Measurements from ENCODE around the gene SLC22A23. TPM values are rescaled to one million over a fixed set of nuclear protein-coding genes. Genes with fewer than 3 reads are reported as not detected.

SLC22A23 gene
- total and polyA plus RNA-seq, 5 donors, result 2.3 to 6.4 (median 3.2) TPM

- WGBS, result 81% methylated on average over 3 of the region's 3 CpGs
- no peak overlapping the region for H3K4me3 ChIP-seq (ENCODE audit: low read length)
- no peak for DNase-seq
- no peaks in the 10 kb centered on the region for H3K9me3 ChIP-seq (ENCODE audit: control insufficient read depth, low read length)
- H3K4me1 ChIP-seq (ENCODE audit: control insufficient read depth, insufficient read depth, low read length), result no peaks in the 10 kb centered on the region
- no peaks in the 10 kb centered on the region for H3K27me3 ChIP-seq (ENCODE audit: control insufficient read depth, insufficient read depth)
- intact Hi-C loops (cut with DNase I), result no loop called here
- H3K27ac ChIP-seq (ENCODE audit: low read length), result no peak overlapping the region
- no peak for ATAC-seq
Measured at GRCh38 chr6:3264356-3264755, 192.5 kb downstream of the SLC22A23 start.

- Histone ChIP-seq H3K4me1 (ENCODE audit: control insufficient read depth, insufficient read depth, low read length) (no peaks in the 10 kb centered on the region), H3K27ac (ENCODE audit: low read length) (no peak overlapping the region), H3K9me3 (ENCODE audit: control insufficient read depth, low read length) (no peaks in the 10 kb centered on the region), H3K4me3 (ENCODE audit: low read length) (no peak overlapping the region), H3K27me3 (ENCODE audit: control insufficient read depth, insufficient read depth) (no peaks in the 10 kb centered on the region)
- WGBS, result 86% methylated on average over 6 of the region's 6 CpGs
- ATAC-seq, result no peak
- no peak for DNase-seq
- intact Hi-C loops (cut with DNase I), result no loop called here
Measured at GRCh38 chr6:3263096-3263495, 193.8 kb downstream of the SLC22A23 start.

- no peaks in the 10 kb centered on the region for H3K27me3 ChIP-seq (ENCODE audit: control insufficient read depth, insufficient read depth)
- DNase-seq (no peak), ATAC-seq (no peak)
- WGBS, result 58% methylated on average over 8 of the region's 8 CpGs
- intact Hi-C loops (cut with DNase I), result no loop called here
- H3K27ac ChIP-seq (ENCODE audit: low read length), result no peak overlapping the region
- H3K4me3 ChIP-seq (ENCODE audit: low read length), result no peak overlapping the region
- no peaks in the 10 kb centered on the region for H3K9me3 ChIP-seq (ENCODE audit: control insufficient read depth, low read length)
- H3K4me1 ChIP-seq (ENCODE audit: control insufficient read depth, insufficient read depth, low read length), result no peaks in the 10 kb centered on the region
Measured at GRCh38 chr6:3261921-3262320, 194.9 kb downstream of the SLC22A23 start.

GRCh38 chr6:3261518-3261820, 195.4 kb downstream of the SLC22A23 start:
- 66% methylated on average over 6 of the region's 6 CpGs for WGBS
- intact Hi-C loops (cut with DNase I), result no loop called here
- Histone ChIP-seq H3K27me3 (ENCODE audit: control insufficient read depth, insufficient read depth) (no peaks in the 10 kb centered on the region), H3K4me3 (ENCODE audit: low read length) (no peak overlapping the region), H3K9me3 (ENCODE audit: control insufficient read depth, low read length) (no peaks in the 10 kb centered on the region), H3K4me1 (ENCODE audit: control insufficient read depth, insufficient read depth, low read length) (no peaks in the 10 kb centered on the region), H3K27ac (ENCODE audit: low read length) (no peak overlapping the region)
- ATAC-seq (no peak), DNase-seq (no peak)

- WGBS, result 77% methylated on average over 17 of the region's 17 CpGs
- H3K4me3 ChIP-seq (ENCODE audit: low read length), result no peak overlapping the region
- no peaks in the 10 kb centered on the region for H3K9me3 ChIP-seq (ENCODE audit: control insufficient read depth, low read length)
- intact Hi-C loops (cut with DNase I), result no loop called here
- no peak for ATAC-seq
- H3K4me1 ChIP-seq (ENCODE audit: control insufficient read depth, insufficient read depth, low read length), result no peaks in the 10 kb centered on the region
- no peaks in the 10 kb centered on the region for H3K27me3 ChIP-seq (ENCODE audit: control insufficient read depth, insufficient read depth)
- H3K27ac ChIP-seq (ENCODE audit: low read length), result no peak overlapping the region
- DNase-seq, result no peak
Measured at GRCh38 chr6:3260772-3261517, 195.9 kb downstream of the SLC22A23 start.

- Histone ChIP-seq H3K4me3 (ENCODE audit: low read length) (no peak overlapping the region), H3K9me3 (ENCODE audit: control insufficient read depth, low read length) (no peaks in the 10 kb centered on the region), H3K27me3 (ENCODE audit: control insufficient read depth, insufficient read depth) (no peaks in the 10 kb centered on the region), H3K27ac (ENCODE audit: low read length) (no peak overlapping the region), H3K4me1 (ENCODE audit: control insufficient read depth, insufficient read depth, low read length) (no peaks in the 10 kb centered on the region)
- no peak for DNase-seq
- 85% methylated on average over 14 of the region's 14 CpGs for WGBS
- intact Hi-C loops (cut with DNase I), result no loop called here
- no peak for ATAC-seq
Measured at GRCh38 chr6:3260296-3260695, 196.6 kb downstream of the SLC22A23 start.

- no peaks in the 10 kb centered on the region for H3K4me1 ChIP-seq (ENCODE audit: control insufficient read depth, insufficient read depth, low read length)
- H3K27me3 ChIP-seq (ENCODE audit: control insufficient read depth, insufficient read depth), result no peaks in the 10 kb centered on the region
- H3K27ac ChIP-seq (ENCODE audit: low read length), result peak overlapping the region; percentile 6
- H3K9me3 ChIP-seq (ENCODE audit: control insufficient read depth, low read length), result no peaks in the 10 kb centered on the region
- under 1% methylated on average over 21 of the region's 21 CpGs for WGBS
- H3K4me3 ChIP-seq (ENCODE audit: low read length), result peak overlapping the region; percentile 90
- ATAC-seq, result peak; percentile 2 to 37
- intact Hi-C loops (cut with DNase I), result loop anchor here in 1 of 4 donors (10.0 kb wide), 1 partner anchor 135 kb away; no protein-coding TSS in a partner anchor
- DNase-seq, result peak; percentile 49 to 71 (median 69)
Measured at GRCh38 chr6:3259491-3259958, 197.3 kb downstream of the SLC22A23 start.

- H3K27me3 ChIP-seq (ENCODE audit: control insufficient read depth, insufficient read depth), result no peaks in the 10 kb centered on the region
- no peaks in the 10 kb centered on the region for H3K4me1 ChIP-seq (ENCODE audit: control insufficient read depth, insufficient read depth, low read length)
- ATAC-seq (peak; percentile 97), DNase-seq (peak; percentile 96 to 99 (median 98))
- intact Hi-C loops (cut with DNase I), result loop anchor here in 1 of 4 donors (10.0 kb wide), 1 partner anchor 134 kb away; no protein-coding TSS in a partner anchor
- H3K4me3 ChIP-seq (ENCODE audit: low read length), result peak within 1 kb of the TSS; percentile 90
- H3K9me3 ChIP-seq (ENCODE audit: control insufficient read depth, low read length), result no peaks in the 10 kb centered on the region
- peak within 1 kb of the TSS; percentile 6 for H3K27ac ChIP-seq (ENCODE audit: low read length)
- under 1% methylated on average over 80 of the region's 80 CpGs for WGBS
Measured at GRCh38 chr6:3258720-3259490, 197.9 kb downstream of the SLC22A23 start, which contains the start of gene PSMG4. PSMG4 (plus strand) TSS chr6:3258947; CDS start chr6:3259023, 76 bp downstream.

- Histone ChIP-seq H3K9me3 (ENCODE audit: control insufficient read depth, low read length) (no peaks in the 10 kb centered on the region), H3K27ac (ENCODE audit: low read length) (no peak overlapping the region), H3K4me3 (ENCODE audit: low read length) (peak overlapping the region; percentile 90), H3K27me3 (ENCODE audit: control insufficient read depth, insufficient read depth) (no peaks in the 10 kb centered on the region), H3K4me1 (ENCODE audit: control insufficient read depth, insufficient read depth, low read length) (no peaks in the 10 kb centered on the region)
- ATAC-seq (no peak), DNase-seq (no peak)
- 54% methylated on average over 12 of the region's 12 CpGs for WGBS
- intact Hi-C loops (cut with DNase I), result loop anchor here in 1 of 4 donors (10.0 kb wide), 1 partner anchor 133 kb away; no protein-coding TSS in a partner anchor
Measured at GRCh38 chr6:3258201-3258600, 198.6 kb downstream of the SLC22A23 start.

GRCh38 chr6:3253597-3253961, 203.3 kb downstream of the SLC22A23 start:
- Histone ChIP-seq H3K4me1 (ENCODE audit: control insufficient read depth, insufficient read depth, low read length) (peaks cover 3% of the 10 kb centered on the region), H3K27me3 (ENCODE audit: control insufficient read depth, insufficient read depth) (no peaks in the 10 kb centered on the region), H3K4me3 (ENCODE audit: low read length) (no peak overlapping the region), H3K27ac (ENCODE audit: low read length) (no peak overlapping the region), H3K9me3 (ENCODE audit: control insufficient read depth, low read length) (no peaks in the 10 kb centered on the region)
- no peak for ATAC-seq
- 97% methylated on average over 40 of the region's 40 CpGs for WGBS
- intact Hi-C loops (cut with DNase I), result loop anchor here in 2 of 4 donors (5.0 to 10.0 kb wide), 2 partner anchors 126 to 129 kb away; no protein-coding TSS in a partner anchor
- no peak for DNase-seq

All from right cardiac atrium (tissue), 5 donors.